H1 (cell line): ENCODE measurements around the gene EFEMP2. TPM values are rescaled to one million over a fixed set of nuclear protein-coding genes. Genes with fewer than 3 reads are reported as not detected.

ENCODE experiments used
- HDAC6 ChIP-seq: IDR thresholded peaks from one replicate; pipeline ENCODE4 v1.7.1; 2012; ENCODE audit warnings: low read depth, mild to moderate bottlenecking, inconsistent platforms, low read length, moderate library complexity
- SIX5 ChIP-seq: IDR thresholded peaks from 2 replicates; pipeline ENCODE4 v1.6.1; 2011; ENCODE audit warnings: mild to moderate bottlenecking, low read depth, low read length
- SUZ12 ChIP-seq: fragments of 200-600 bp; sonication (generic); IDR thresholded peaks from 2 replicates; pipeline ENCODE4 v1.6.1; 2012; ENCODE audit warnings: mild to moderate bottlenecking, inconsistent platforms, low read length, moderate library complexity, mixed read lengths
- TCF12 ChIP-seq: IDR thresholded peaks from 2 replicates; pipeline ENCODE4 v1.6.1; 2011; ENCODE audit warnings: low read depth, mild to moderate bottlenecking, low read length
- YY1 ChIP-seq: IDR thresholded peaks from 2 replicates; pipeline ENCODE4 v1.6.1; 2011; ENCODE audit warnings: low read depth, mild to moderate bottlenecking, low read length
- polyA plus RNA-seq, 7 experiments: library from polyadenylated mRNA; depleted of rRNA in 3 of 7; stranded (reverse) in 5 of 7; unstranded in 2 of 7; fragments of >200 nt in 5 of 7; fragments of 200-250 nt in 2 of 7; gene quantifications; 1 replicate in 5 of 7; 2 replicates in 1 of 7; 4 replicates in 1 of 7; pipeline versions ENCODE4 v1.2.1 to v1.2.3, GENCODE V29; 2011 to 2013; ENCODE audit warnings: missing spikeins in 2 of 7, mixed read lengths in 2 of 7
- total RNA-seq: library from RNA; stranded (reverse); fragmentation: NEBNext Ultra II Directional; extraction: Animal tissue kit (Norgen Biotek cat#: 25700); gene quantifications from 2 replicates; pipeline ENCODE4 v1.2.1, GENCODE V29; 2021

Gene EFEMP2
- total and polyA plus RNA-seq, 2 of the 8 experiments (the other 6 are each of a cell fraction or from before 2014, with no cell fraction given) = 8.8 to 17.2 TPM

DNA sequence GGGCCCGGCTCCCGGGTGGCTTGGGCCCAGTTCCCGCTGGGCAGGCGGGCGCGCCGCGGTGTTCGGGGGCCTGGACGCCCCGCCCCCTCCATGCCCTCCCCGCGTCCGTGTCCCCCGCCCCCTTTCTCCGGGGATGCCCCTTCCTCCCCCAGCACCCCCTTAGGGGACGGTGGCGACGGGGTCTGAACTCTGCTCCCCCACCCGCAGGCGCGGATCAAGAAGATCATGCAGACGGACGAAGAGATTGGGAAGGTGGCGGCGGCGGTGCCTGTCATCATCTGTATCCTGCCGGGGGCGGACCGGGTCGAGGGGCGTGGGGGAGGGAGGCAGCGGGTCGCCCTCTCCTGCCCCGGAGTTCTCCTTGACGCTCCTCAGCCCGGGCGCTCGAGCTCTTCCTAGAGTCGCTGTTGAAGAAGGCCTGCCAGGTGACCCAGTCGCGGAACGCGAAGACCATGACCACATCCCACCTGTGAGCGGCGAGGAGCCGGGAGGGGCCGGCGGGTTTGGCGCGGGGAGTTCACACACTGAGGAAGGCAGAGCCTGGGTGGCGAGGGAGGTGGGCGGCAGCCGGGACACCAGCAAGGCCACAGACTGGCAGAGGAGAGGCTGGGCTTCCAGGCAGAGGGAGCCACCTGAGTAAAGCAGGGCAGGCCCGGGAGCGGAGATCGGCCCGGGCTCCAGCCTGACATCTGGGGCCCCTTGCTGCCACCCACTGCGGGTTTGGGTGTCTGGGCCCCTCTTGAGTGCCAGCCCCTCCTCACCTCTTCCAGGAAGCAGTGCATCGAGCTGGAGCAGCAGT is 47.2 kb upstream of the EFEMP2 start (continued):
- TF ChIP-seq HDAC6 (no peak), YY1 (no peak), SIX5 (no peak), TCF12 (no peak), SUZ12 (no peak)
